Purkinje cell (primary cell): ENCODE results near the gene CEP290. TPM values are rescaled to one million over a fixed set of nuclear protein-coding genes. Genes with fewer than 3 reads are reported as not detected.

Experiments
- polyA plus RNA-seq: library from polyadenylated mRNA; unstranded; fragments of >200 nt; fragmentation: Nextera tagmentation; gene quantifications from 2 replicates; pipeline ENCODE4 v1.2.1, GENCODE V29; 2014

Gene CEP290
- polyA plus RNA-seq = 33.2 and 38.7 TPM in 2 replicates

GRCh38 chr12:88141774-88142609 lies at the start of gene CEP290, which contains the start of gene TMTC3:
TSS of gene CEP290 (minus strand) at chr12:88142088. CDS start at chr12:88141307, 781 bp downstream.
TSS of gene TMTC3 (plus strand) at chr12:88142307. CDS start at chr12:88148316, 6,009 bp downstream.

GRCh38 chr12:88029093-88029665 lies 112.7 kb downstream of the CEP290 start, which contains the start of gene C12orf50:
TSS of gene C12orf50 (minus strand) at chr12:88029401. CDS start at chr12:88026962, 2,439 bp downstream.

Other genes with a start within 250 kb of the CEP290 start
- gene C12orf50, start 112.7 kb downstream of the CEP290 start, polyA plus RNA-seq = 0.08 TPM in 1 of 2 replicates, not detected in the other
- 26.2 and 32.2 TPM in 2 replicates for gene TMTC3, start 219 bp upstream of the CEP290 start, polyA plus RNA-seq